ENCODE measurements around the gene TMEM132A. TPM values are rescaled to one million over a fixed set of nuclear protein-coding genes. Genes with fewer than 3 reads are reported as not detected.

Gene TMEM132A
- total and polyA plus RNA-seq, 9 of the 15 experiments (the other 6 are each of a cell fraction or from before 2014, with no cell fraction given): 0.04 to 1.1 (median 0.18) TPM; not detected in 4

DNA sequence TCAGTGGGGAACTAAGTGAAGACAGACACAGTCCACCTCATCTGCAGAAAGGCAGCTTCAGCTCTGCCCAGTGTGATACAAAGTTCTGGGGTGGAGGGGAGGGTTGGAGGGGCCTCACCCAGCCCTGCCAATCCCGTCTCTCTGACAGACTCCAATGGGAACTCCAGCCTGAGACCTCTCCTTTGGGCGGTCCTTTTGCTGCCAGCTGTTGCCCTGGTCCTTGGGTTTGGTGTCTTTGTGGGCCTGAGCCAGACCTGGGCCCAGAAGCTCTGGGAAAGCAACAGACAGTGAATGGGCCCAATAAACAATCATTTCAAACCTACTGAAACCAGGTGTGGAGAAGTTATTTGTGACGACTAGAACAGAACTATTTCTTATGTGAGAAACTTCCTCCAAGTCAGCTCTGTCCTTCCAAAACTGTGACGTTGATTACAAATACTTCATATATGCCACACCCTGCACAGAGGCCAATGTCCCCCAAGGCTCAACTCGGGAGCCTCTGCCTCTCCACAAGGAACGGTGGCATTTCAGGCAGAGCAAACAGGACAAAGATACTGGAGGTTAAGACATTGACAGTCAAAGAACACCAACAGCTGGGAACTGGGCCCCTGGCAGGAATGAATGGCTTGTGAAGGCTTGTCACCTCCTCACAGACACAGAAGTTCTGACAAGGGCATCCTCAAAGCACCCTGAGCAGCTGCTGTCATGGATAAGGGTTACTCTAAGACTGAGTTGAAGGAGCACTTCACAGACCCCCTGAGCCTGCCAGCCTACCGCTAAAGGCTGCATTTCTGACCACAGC lies 48.7 kb upstream of the TMEM132A start:
- ChIA-PET POLR2A (interaction anchor here (0.8 to 1.4 kb wide), 4 partner anchors 12 to 19 kb away, joined by 3 read pairs; no protein-coding TSS in a partner anchor), CTCF (ENCODE audit: low intra/inter-chr PET ratio) (interaction anchor here (0.7 kb wide), 1 partner anchor 489 kb away, joined by 3 read pairs; no protein-coding TSS in a partner anchor)
- Histone ChIP-seq H3K27ac (ENCODE audit: extremely low read depth, low read depth, low read length) (no peak overlapping the region), H4K20me1 (replicated peaks; ENCODE audit: control insufficient read depth, insufficient read depth, low read length) (no peaks in the 10 kb centered on the region), H3K9me3 (replicated peaks; ENCODE audit: control insufficient read depth, insufficient read depth, low read depth, low read length) (no peaks in the 10 kb centered on the region), H3K27me3 (ENCODE audit: control insufficient read depth in 2 of 2, insufficient read depth in 2 of 2, low read length in 2 of 2) (no peaks in the 10 kb centered on the region), H3K9ac (ENCODE audit: insufficient read depth in 1 of 2, low read depth in 2 of 2, low read length in 2 of 2) (no peak overlapping the region), H2AFZ (ENCODE audit: low read depth, low read length) (no peak overlapping the region), H3K4me1 (replicated peaks in 1 of 2; ENCODE audit: control insufficient read depth in 2 of 2, insufficient read depth in 2 of 2, low read length in 2 of 2) (peaks cover 6 to 22% of the 10 kb centered on the region in 2 experiments; a peak in 4 of 5 replicates), H3K9me1 (ENCODE audit: control insufficient read depth, insufficient read depth, low read length) (peaks cover 3% of the 10 kb centered on the region), H3K36me3 (ENCODE audit: control insufficient read depth, insufficient read depth, low read length) (peaks cover 15% of the 10 kb centered on the region; the same call in 1 of the 3 replicates), H3K4me3 (no peak overlapping the region), H3K79me2 (ENCODE audit: control insufficient read depth, insufficient read depth, low read length) (no peaks in the 10 kb centered on the region), H3K4me2 (ENCODE audit: insufficient read depth, low read length) (no peak overlapping the region)
- 57% methylated on average over 7 of the region's 7 CpGs for WGBS (ENCODE audit: insufficient coverage, low coverage, missing lambda C conversion rate)
- ATAC-seq (no peak), DNase-seq (ENCODE audit: extremely low read depth in 1 of 4, low spot score in 3 of 4) (no peak), FAIRE-seq (no peak)
- in situ Hi-C loops (cut with MboI): no loop called here
- no TSS peak for BruUV-seq (replicated peaks)
- intact Hi-C loops (cut with micrococcal nuclease): no loop called here
- no peak for TF ChIP-seq KHSRP (IDR thresholded peaks at IDR 0.05)
- TF ChIP-seq, protein P1, sequence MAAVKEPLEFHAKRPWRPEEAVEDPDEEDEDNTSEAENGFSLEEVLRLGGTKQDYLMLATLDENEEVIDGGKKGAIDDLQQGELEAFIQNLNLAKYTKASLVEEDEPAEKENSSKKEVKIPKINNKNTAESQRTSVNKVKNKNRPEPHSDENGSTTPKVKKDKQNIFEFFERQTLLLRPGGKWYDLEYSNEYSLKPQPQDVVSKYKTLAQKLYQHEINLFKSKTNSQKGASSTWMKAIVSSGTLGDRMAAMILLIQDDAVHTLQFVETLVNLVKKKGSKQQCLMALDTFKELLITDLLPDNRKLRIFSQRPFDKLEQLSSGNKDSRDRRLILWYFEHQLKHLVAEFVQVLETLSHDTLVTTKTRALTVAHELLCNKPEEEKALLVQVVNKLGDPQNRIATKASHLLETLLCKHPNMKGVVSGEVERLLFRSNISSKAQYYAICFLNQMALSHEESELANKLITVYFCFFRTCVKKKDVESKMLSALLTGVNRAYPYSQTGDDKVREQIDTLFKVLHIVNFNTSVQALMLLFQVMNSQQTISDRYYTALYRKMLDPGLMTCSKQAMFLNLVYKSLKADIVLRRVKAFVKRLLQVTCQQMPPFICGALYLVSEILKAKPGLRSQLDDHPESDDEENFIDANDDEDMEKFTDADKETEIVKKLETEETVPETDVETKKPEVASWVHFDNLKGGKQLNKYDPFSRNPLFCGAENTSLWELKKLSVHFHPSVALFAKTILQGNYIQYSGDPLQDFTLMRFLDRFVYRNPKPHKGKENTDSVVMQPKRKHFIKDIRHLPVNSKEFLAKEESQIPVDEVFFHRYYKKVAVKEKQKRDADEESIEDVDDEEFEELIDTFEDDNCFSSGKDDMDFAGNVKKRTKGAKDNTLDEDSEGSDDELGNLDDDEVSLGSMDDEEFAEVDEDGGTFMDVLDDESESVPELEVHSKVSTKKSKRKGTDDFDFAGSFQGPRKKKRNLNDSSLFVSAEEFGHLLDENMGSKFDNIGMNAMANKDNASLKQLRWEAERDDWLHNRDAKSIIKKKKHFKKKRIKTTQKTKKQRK (IDR thresholded peaks at IDR 0.05; ENCODE audit: borderline replicate concordance, low read depth, low read length): no peak
- TF ChIP-seq MEF2D (tag; conservative IDR thresholded peaks at IDR 0.05; ENCODE audit: low read depth): no peak
- no peak for TF ChIP-seq CGGBP1 (CRISPR knock-in tag; IDR thresholded peaks at IDR 0.05)
- TF ChIP-seq HDAC2 (IDR thresholded peaks at IDR 0.05): no peak
- no peak for TF ChIP-seq MTA2 (IDR thresholded peaks at IDR 0.05; ENCODE audit: low read depth)
- TF ChIP-seq, protein P2, sequence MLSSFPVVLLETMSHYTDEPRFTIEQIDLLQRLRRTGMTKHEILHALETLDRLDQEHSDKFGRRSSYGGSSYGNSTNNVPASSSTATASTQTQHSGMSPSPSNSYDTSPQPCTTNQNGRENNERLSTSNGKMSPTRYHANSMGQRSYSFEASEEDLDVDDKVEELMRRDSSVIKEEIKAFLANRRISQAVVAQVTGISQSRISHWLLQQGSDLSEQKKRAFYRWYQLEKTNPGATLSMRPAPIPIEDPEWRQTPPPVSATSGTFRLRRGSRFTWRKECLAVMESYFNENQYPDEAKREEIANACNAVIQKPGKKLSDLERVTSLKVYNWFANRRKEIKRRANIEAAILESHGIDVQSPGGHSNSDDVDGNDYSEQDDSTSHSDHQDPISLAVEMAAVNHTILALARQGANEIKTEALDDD (IDR thresholded peaks at IDR 0.05): no peak
- no peak for TF ChIP-seq HDAC1 (IDR thresholded peaks at IDR 0.05)
- TF ChIP-seq BDP1 (IDR thresholded peaks at IDR 0.05; ENCODE audit: insufficient read depth, insufficient read length): no peak
- TF ChIP-seq FOXM1 (IDR thresholded peaks at IDR 0.05; ENCODE audit: low read depth): no peak
- TF ChIP-seq FOXM1 (CRISPR knock-in tag; IDR thresholded peaks at IDR 0.05; ENCODE audit: low read depth): no peak
- TF ChIP-seq CREBBP (IDR thresholded peaks at IDR 0.05; ENCODE audit: low read depth, low read length): no peak
- TF ChIP-seq, protein P3, sequence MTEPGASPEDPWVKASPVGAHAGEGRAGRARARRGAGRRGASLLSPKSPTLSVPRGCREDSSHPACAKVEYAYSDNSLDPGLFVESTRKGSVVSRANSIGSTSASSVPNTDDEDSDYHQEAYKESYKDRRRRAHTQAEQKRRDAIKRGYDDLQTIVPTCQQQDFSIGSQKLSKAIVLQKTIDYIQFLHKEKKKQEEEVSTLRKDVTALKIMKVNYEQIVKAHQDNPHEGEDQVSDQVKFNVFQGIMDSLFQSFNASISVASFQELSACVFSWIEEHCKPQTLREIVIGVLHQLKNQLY (CRISPR knock-in tag; conservative IDR thresholded peaks at IDR 0.05): no peak
